HG02623 (cell line): ENCODE results near the gene GNB4.
A peak's percentile ranks its signal among the peaks of the same experiment; 100 is the strongest.

Source experiments
- ATAC-seq: cut with Tn5 transposase; IDR thresholded peaks from one replicate; pipeline ENCODE4 v1.9.1; 2021; ENCODE audit warnings: moderate library complexity; ENCODE audit not compliant: unreplicated experiment

The GNB4 gene

GRCh38 chr3:179369621-179370020 is 81.6 kb downstream of the GNB4 start:
- no peak for ATAC-seq

GRCh38 chr3:179363332-179363731 is 87.9 kb downstream of the GNB4 start:
- ATAC-seq, result no peak

- no peak for ATAC-seq
These were observed 95.3 kb downstream of the GNB4 start for GRCh38 chr3:179355996-179356395.

- peak; percentile 63 for ATAC-seq
These were observed 102.8 kb downstream of the GNB4 start for GRCh38 chr3:179348325-179349013.

- ATAC-seq, result peak; percentile 89
These were observed 103.7 kb downstream of the GNB4 start, which contains the start of gene MFN1 for GRCh38 chr3:179347345-179348194. TSS of gene MFN1 (plus strand) at chr3:179347709. CDS start at chr3:179348852, 1,143 bp downstream.
